Astrocyte of the cerebellum (primary cell): Measurements from ENCODE around the gene HSPA12A.

ENCODE experiments used
- DNase-seq: peaks from one replicate; pipeline ENCODE4 v3.0.0-alpha.2; 2011; ENCODE audit warnings: low read depth
- H3K4me3 ChIP-seq: 2 replicates; pipeline ENCODE4 v1.5.1; 2011; ENCODE audit warnings: mild to moderate bottlenecking, low read depth, low read length, moderate library complexity
- in situ Hi-C: cut with HindIII; loops from 2 replicates; pipeline ENCODE4 v1.10.0; 2017; ENCODE audit warnings: low sequenced_read_pairs
- TF ChIP-seq, protein P1 (sequence below): IDR thresholded peaks from 2 replicates; pipeline ENCODE4 v1.5.1; 2012; ENCODE audit warnings: low read length, low read depth, moderate library complexity, mild to moderate bottlenecking; ENCODE audit errors: missing control alignments

Gene HSPA12A

DNA sequence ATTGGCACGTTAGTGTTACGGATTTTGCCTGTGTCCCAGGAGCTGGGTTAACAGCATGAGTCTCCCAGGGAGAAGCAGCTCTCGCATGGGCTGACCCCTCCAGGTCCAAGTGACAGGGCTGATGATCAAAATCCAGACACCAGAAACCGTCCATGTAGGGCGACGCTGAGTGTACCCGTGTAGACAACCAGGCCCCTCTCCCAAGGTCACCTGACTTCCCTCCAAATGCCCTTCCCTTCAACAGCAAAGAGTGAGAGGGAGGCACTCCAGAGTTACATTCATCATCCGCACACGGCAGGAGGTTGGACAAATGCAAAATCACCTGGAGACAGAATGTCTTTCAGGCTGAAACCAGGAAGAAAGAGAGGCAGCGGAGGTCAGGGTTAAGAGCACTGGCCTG lies 14.9 kb upstream of the HSPA12A start:
- no peak overlapping the region for H3K4me3 ChIP-seq
- DNase-seq = no peak
- in situ Hi-C loops = no loop called here
- TF ChIP-seq, protein P1, sequence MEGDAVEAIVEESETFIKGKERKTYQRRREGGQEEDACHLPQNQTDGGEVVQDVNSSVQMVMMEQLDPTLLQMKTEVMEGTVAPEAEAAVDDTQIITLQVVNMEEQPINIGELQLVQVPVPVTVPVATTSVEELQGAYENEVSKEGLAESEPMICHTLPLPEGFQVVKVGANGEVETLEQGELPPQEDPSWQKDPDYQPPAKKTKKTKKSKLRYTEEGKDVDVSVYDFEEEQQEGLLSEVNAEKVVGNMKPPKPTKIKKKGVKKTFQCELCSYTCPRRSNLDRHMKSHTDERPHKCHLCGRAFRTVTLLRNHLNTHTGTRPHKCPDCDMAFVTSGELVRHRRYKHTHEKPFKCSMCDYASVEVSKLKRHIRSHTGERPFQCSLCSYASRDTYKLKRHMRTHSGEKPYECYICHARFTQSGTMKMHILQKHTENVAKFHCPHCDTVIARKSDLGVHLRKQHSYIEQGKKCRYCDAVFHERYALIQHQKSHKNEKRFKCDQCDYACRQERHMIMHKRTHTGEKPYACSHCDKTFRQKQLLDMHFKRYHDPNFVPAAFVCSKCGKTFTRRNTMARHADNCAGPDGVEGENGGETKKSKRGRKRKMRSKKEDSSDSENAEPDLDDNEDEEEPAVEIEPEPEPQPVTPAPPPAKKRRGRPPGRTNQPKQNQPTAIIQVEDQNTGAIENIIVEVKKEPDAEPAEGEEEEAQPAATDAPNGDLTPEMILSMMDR = no peak

DNA sequence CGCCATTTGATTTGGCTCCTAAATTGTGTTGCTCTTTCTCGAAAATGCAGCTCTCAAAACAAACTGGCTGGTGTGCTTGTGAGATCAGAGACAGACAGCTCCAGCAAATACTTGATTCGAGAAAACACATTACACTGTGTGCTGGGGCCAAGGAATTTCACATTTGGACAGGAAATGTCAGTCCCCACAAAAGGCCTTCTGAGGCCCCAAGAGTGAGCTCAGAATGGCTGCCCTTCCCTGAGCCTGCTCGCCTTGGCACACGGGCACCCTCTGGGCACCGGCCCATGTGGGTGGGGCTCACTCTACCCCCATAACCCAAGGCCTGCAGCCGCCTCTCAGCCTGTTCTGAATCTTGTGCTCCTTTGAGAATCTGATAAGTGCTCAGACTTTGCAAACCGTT lies 13.9 kb upstream of the HSPA12A start:
- no peak for DNase-seq
- no peak overlapping the region for H3K4me3 ChIP-seq

DNA sequence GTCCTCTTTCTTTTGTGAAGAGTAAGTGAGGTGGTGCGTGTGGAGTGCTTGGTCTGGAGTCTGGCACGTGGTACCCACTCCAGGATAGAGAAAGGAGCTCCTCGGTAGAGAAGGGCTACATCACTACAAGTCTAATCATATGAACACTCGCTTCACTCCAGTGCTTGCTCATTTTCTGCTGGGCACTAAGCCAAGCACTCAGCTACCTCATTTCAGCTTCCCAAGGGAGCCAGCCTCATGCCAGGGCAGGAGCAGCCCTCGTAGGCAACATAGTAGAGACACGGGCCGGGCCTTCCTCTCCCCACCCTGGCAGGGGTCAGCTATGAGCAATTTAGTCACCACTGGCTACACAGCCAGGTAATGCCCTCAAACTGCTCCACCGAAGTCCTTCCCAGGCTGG lies 11.4 kb upstream of the HSPA12A start:
- H3K4me3 ChIP-seq = no peak overlapping the region
- no peak for DNase-seq
- TF ChIP-seq, protein P1 = no peak
- in situ Hi-C loops = no loop called here

More for the DNA sequence above, 13.9 kb upstream of the HSPA12A start:
- in situ Hi-C loops = no loop called here
- TF ChIP-seq, protein P1 = no peak

DNA sequence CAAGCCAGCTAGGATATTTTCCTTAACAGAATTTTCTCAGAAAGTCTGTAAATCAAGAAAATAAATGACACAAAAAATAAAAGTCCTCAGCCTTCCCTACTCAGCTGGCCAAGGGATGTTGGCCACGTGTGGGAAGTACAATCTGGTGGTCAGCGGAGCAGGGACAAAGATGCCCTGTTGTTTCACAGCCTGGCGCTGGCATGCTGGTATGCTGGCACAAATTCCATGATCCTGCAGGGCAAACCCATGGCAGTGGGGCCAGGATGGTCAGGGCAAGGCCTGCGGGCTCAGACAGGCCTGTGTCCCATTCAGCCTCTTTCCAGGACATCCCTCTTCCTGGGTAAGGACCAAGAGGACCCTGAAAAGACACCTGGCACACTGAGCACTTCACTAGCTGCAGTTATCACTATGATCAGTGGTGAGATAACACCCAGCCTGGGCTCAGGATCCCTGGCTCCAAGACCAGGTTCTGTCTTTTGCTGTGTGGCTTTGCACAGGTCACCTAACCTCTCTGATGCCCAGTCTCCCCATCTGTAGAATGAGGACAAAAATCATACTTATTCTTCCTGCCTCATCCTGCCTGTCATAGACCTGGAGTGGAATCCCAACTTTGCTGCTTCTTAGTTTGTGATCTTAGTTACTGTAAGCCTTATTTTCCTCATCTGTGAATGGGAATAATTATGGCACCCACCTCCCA lies 10.8 kb upstream of the HSPA12A start:
- no peak overlapping the region for H3K4me3 ChIP-seq
- in situ Hi-C loops = no loop called here
- TF ChIP-seq, protein P1 = no peak
- no peak for DNase-seq

DNA sequence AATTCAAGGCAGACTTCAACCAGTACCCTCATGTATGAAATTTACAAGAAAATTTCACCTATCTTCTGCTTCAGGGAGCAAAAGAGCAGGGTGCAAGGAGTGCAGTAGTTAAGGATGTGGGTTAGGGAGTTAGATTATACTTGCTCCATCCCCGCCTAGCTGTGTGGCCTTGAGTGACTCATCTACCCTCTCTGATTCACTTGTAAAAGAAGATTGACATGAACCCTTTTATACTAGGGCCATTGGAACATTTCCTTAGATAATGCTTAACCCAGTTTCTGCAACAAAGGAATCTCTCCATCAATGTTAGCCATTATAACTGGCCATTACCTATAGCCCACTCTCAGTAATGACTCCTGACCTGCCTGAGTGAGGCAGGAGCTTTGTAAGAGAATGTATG lies 10.2 kb upstream of the HSPA12A start:
- no peak overlapping the region for H3K4me3 ChIP-seq
- TF ChIP-seq, protein P1 = no peak
- DNase-seq = no peak
- in situ Hi-C loops = no loop called here

DNA sequence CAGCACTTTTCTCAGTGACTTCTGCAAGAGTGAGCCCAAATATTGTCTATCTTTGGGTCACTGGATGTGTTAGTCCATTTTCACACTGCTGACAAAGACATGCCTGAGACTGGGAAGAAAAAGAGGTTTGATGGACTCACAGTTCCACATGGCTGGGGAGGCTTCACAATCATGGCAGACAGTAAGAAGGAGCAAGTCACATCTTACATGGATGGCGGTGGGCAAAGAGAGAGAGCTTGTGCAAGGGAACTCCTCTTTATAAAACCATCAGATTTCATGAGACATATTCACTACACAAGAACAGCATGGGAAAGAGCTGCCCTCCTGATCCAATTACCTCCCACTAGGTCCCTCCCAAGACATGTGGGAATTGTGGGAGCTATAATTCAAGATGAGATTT lies 6.1 kb upstream of the HSPA12A start:
- DNase-seq = no peak
- in situ Hi-C loops = no loop called here
- TF ChIP-seq, protein P1 = no peak
- no peak overlapping the region for H3K4me3 ChIP-seq

DNA sequence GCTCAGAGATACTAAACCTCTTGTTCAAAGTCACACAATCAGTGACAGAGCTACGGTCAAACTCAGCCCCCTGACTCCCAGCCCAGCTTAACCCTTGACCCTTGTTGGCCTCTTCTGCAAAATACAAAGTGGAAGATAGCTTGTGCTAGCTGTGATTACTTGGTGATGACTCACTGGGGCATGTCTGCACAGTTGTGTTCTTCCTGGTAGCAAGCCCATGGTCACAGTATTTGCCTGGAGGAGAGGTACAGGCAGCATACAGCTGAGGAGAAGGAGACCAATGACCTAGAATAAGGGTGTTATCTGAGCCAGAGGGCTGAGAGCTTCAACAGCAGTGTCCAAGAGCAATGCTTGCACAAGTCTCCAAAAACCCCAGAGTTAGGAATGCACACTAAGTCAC lies 5.7 kb upstream of the HSPA12A start:
- no peak overlapping the region for H3K4me3 ChIP-seq
- TF ChIP-seq, protein P1 = no peak
- in situ Hi-C loops = no loop called here
- DNase-seq = no peak
